HG03039 (cell line): ENCODE measurements around the gene ASB4.
"Not testable (repeated sequence)": the region's sequence is repeated elsewhere in the genome, so short reads cannot be mapped to it uniquely, and the experiment has no call there.

Experiments used
- ATAC-seq: cut with Tn5 transposase; IDR thresholded peaks from one replicate; pipeline ENCODE4 v1.9.1; 2021; ENCODE audit warnings: mild to moderate bottlenecking, moderate library complexity; ENCODE audit not compliant: unreplicated experiment

Gene ASB4

DNA sequence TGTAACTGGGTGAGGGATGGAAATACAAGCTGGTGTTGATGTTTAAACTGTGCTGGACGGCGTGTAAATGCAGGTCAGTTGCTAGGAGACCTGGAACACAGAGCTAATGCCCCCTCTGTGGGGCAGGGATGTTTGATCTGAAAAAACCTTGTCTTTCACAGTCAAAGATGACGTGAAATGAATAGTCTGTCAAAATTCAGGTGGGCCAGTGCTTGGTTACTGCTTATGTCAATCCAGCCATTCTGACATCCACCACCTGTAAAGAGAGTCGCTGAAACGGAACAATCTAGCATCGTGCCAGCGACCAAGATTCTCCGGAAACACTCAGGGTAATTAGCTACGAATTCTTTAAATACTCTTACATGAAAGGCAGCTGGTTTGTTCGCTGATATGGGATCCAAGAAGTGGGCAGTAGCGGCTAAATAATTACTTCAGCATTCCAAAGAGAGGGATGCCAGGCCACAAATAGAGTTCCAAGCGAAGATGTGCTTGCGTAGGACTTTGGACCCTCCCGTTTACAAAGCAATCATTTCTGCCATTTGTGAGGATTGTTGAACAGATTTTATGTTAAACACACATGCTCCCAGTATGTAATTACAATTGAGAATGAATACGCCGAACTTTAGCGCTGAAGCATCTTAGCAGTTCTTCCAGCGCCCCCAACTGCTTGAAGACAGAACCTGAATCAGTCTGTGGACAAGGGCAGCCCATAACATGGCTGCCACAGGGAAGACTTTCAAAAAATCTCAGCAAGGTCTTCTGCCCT lies 7.3 kb upstream of the ASB4 start:
- ATAC-seq = no peak

DNA sequence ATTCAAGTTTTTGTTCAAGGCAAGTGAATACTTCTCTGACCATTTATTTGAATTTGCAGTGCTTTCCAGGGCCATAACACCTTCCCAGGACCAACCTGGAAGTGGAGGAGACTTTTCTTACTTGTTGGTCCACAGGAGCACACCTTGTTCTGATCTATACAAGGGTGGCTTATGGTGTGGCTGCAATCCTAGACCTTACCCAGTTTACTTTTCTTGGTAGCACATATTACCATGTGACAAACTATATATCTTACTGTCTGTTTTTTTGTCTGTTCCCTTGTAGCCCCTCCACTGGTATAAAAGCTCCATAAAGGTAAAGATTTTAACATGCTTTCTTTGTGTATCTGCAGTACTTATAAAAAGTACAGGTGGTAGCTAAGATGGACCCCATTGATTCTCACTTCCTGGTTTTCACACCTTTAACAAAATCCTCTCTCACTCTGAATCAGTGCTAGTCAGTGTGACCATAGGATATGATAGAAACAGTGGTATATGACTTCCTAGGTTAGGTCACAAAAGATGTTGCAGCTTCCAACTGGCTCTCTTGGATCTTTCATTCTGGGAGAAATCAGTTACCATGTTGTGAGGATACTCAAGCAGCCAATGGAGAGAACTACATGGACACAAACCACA lies 5.6 kb upstream of the ASB4 start:
- ATAC-seq = no peak

DNA sequence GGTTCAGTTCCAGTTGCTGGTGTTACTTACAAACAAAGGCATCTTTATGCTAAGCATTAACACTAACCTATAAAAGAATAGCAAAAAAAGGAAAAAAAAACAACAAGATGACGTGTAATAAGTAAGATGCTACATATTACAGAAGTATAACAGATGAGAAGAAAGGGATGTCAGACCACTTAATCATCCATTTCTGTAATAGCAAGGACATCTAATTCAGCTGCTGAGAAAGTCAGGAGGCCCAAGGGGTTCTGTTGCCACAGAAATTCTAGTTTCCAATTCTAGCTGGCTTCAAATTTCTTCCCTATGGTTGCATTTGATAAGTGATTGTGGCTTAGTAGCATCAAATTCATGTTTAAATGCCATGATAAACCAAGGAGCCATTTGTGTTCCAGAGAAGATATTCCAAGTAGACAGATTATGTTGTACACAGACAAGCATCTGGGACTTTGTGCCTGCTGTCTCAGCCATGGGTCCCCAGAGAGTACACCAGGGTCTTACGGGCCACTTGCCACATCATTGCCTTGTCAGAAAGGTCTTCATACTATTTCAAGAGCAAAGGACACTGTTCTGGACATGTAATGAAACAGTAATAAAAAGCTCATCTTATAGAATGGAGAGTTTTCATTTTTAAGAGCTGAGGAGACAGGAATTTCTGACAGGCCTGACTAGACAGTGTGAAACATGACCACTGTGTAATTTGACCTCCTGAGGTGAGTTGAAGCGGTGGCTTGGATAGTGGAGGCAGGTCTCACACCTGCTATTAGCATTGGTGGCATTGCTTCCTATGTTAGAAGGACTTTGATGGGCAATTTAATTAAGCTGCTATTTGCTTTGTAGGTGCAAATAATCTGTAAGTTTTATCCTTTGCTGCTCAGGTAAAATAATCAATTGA lies 4.2 kb upstream of the ASB4 start:
- no peak for ATAC-seq

DNA sequence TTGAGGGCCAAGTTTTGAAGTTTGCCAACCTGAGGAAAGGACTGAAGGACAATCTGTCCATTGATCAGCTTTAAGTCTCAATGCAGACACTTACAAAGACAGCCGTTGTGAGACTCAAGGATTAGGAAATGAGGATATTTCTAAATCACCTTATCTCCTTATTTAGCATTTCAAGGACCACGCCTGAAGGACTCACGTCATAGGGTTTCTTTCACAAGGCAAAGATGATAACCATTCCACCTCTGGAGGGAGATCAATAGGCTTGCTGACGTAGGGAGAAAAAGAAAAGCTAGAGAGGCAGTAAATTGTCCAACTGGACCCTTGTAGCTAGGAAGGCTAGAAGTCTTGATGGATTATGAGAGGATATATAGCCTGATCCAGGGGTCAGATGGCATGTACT lies 3.3 kb upstream of the ASB4 start:
- no peak for ATAC-seq

DNA sequence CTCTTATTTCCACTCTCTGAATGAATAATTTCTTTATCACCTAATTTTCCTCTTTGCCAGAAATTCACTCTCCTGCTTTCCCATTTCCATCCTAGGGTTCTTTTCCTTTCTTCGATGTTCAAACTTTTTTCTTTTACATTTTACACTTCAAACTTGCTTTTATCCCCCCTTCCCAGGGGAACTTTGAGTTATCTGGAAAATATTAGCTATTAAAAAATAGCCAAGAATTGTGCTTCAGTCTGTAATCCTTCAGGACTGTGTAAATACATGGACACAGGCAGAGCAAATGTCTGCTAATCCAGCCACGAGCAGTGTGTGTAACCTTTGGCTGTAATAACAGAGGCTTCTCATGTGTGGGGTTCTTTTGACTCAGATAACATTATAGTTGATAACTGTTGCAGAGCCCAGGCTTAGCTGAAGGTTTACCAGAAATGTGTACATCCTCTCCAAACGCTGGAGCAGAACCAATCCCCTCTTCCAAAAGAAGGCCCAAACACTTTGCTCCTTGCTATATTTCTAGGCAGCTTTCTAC lies 4.6 kb downstream of the ASB4 start:
- no peak for ATAC-seq

DNA sequence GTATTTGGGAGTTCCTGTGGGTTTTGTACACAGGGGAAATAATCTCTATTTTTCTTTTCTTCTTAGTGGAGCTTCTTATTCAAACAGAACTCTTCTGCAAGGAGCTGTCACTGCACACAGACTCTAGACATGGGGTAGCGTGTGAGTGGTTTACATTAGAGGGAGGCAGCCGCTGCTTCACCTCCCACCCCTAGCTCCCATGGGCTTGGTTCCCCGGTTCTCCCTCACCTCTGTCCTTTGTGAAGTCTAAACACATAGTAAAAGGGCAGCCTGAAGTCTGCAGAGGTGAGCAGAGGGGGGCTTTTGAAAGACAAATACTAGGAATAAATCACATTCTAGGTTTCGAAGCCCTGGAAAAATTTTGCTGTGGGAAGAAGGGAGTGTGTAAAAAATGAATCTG lies 5.5 kb downstream of the ASB4 start:
- no peak for ATAC-seq

DNA sequence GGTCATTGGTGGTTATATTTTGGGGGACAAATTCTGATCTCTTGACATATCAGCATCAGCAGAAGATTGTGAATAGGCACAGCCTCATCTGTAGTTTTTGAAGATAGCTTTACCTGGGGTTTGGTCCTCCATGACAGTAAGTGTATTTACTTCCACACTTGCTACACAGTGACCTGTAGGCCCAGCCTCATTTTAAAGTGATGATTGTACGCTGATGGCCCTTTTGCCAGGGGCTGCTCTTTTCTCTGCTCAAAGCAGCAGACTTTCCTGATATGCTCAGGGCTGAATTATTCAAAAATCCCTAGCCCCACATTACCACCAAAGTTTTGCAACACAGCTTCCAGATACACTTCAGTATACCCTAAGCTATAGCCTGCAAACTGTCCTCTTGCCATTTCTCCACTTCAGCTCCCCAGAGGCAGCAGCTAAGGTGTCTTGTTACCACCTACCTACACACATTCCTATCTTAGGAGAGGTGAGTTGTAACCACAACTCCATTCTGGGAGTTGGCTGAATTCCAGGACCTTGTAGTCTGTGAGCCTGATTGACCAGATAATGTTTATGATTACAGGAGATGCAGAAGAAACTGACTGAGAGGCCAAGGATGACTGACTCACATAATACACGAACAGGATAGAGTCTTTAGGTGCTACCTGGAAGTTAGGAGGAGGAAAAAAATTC lies 6.0 kb downstream of the ASB4 start:
- ATAC-seq = no peak

DNA sequence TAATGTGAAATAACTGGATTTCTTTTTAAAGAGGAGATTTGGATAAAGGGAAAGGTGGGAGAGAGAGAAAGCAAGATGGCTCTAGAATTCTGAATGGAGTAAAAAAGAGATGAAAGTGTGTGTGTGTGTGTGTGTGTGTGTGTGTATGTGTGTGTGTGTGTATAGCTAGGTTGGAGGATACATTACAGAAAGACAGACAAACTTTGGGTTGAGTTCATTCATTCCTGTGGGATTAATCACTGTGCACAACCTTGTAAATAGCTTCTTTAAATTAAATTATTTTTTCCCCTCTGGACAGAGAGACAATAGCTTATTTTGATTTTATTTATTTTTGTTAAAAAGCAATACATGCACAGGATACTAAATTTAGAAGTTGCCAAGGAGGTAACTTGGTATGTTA lies 7.5 kb downstream of the ASB4 start:
- ATAC-seq = no peak

DNA sequence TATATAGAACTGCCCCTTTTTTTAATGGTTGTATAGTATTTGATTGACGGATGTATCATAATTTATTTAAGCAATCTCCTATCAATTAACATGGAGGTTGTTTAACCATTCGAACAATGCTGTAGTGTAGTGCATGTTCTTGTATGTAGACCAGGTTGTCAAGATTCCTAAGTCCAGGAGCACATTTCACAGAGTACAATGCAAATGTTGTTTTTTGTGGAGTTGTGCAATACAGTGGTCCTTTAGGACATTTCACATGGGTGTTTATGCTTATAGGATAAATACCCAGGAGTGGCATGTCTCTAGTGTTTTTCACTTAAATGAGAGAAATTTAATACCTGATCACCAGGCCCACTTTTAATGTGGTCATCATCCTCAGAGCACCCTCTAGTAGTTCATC lies 8.1 kb downstream of the ASB4 start:
- no peak for ATAC-seq

DNA sequence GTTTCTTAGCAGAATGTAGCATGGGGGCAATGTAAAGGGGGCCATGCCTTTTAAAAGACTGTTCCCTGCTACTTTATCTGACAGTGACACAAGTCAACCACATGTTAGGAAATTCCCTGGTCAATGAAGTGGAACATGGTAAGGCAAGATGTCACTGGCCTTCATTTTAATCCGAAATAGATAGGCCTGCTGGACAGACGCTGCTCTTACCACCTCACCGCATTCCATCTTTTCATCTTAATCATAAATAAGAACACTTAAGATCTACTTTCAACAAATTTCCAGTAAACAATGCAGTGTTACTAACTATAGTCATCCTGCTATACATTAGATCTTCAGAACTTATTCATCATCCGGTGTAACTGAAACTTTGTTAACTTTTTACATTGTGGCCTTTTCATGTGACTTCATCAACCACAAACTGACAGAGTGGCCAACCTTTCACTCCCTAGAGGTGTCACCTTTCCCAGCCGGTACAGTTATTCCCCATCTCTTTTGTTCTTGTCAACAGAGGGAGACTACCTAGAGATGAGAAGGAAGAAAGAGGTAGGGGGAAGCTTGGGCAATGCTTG lies 15.6 kb downstream of the ASB4 start:
- peak; percentile 94 for ATAC-seq

DNA sequence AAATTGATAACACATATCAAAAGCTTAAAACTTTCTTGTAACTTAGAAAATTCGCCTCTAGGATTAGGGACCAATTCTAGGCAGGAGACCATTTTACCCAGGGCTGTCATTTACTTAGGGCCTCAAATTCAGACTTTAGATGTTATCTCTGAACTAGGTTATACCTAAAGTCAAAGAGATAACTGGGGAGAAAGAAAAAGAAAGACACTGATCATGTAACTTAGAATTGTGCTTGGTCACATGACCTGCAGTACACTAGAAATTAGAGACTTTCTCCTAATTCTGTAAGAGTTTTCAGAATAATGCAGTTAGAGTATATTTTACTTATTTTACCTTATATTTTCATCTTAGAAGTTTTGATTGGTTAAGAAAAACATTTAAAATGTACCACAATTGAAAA lies 16.7 kb downstream of the ASB4 start:
- no peak for ATAC-seq

DNA sequence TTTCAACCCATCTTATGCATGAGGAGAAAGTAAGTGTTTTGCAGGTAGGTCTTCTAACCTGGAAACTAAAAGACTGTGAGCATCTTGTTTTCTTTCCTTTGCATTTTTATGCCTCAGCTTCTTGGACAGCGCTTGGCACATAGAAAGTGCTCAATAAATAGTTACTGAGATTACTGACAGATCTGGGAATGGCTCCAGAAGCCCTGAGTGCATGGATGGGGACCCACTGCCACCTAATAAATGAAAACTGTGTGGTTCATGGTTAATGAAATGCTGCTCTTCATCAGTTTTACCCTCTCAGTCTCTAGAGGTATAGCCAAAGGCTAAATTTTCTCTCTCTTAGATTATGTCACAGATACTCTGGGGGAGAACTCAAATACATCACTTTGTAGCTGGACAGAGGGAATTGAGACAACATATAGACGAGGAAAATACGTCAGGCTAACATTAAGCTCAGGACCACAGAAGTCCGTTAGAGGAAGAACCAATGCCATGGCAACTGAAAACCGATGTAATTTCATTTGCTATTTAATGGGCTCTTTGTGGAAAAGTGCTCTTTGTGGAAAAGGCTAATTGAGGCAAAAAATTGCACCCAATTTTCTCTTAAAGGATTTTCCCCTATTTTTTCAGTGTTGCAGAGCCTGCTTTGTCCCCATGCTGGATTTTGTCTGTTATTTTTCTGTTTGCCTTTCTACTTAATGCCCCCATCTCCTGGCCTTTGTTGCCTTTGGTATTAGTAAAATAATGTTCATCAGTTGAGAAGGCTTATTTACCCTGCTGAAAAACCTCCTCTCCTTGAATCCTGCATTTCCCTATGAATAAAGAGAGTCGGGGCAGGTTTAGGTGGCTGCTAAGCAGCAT lies 17.8 kb downstream of the ASB4 start:
- no peak for ATAC-seq

DNA sequence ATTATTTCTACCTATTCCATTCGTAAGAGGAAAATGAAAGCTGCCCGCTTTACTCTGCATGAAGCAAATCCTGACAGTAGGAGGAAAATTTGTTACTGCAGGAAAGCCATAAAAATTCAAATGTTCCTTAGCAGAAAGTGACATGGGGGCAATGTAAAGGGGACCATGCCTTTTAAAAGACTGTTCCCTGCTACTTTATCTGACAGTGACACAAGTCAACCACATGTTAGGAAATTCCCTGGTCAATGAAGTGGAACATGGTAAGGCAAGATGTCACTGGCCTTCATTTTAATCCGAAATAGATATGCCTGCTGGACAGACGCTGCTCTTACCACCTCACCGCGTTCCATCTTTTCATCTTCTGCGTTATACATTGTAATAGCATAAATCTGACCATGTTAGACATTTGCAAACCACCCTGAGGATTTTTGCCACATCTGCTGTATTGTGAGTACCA lies 18.4 kb downstream of the ASB4 start:
- ATAC-seq = not testable (repeated sequence)

DNA sequence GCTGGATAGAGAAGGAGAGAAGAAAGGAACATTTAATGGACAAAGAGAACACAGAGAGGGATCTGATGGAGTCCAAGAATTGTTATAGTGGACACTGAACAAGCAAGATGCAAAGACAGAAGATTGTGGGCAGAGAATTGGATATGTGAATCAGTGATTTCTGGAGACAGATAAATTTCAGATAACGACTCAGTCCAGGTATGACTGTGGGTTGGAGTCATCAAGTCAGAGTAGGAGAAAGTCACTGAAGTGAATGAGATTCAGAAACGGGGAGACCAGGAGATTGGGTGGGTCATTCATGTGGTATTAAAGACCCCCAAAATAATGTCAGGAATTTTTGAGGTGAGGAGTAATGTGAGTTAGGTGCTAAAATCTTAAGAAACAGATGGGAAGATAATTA lies 23.0 kb downstream of the ASB4 start:
- ATAC-seq = no peak

DNA sequence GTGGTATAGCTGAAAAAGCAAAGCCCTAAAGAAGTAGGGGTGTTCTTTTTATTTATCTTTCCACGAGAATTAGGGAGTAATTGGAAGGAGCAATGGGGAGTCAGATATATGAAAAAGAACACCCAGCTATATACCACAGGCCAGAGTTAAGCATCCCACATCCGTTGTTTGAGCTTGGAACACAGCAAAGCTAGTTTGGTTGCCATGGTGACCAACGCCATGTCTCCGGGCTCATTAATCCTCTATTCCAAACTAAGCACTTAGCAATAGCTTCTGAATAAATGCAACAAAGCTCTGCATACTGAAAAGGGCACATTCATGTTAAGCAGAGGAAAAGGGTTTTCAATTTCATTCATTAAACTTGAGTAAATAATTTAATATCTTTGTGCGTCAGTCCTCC lies 23.5 kb downstream of the ASB4 start:
- no peak for ATAC-seq

DNA sequence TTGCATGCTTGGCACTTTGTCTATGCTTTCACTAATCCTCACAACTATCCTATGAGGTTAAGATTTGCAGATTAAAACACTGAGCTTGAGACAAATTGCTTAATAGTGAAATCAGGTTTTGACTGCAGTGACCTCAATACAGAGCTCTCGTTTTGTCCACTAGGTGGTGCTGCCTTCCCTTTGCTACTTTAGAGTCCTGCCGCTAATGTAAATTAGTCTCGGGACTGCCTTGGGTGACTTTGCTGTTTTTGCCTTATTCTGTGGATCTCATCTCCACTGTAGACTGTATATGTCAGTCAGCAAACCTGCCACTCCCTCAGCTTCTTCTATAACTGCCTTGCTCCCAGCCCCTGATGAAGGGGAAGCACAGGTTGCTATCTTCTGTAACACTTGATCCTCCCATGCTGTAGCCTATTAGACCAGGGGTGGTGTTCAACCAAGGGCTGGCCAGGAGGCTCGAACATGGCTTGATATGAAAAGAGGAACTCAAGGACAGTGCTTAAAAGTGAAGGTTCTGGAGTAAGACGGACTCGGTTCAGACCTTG lies 26.0 kb downstream of the ASB4 start:
- ATAC-seq = peak; percentile 84

DNA sequence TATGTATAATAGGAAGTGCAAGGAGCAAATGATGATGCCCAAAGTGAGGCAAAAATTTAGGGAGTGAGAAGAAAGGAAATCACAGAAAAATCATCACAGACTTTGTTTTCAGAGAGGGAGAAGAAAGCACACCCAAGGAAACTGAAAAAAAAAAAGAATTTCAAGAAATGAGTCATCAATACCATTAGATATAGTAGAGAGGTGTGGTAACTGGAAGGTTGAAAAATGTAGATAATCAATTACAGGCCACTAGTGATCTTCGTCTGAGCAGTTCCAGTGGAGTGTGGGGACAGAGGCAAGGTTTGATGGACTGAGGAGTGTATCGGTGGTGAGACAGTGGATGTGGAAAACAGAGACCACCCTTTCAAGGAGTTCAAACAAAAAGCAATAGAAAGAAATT lies 31.7 kb downstream of the ASB4 start:
- ATAC-seq = no peak

DNA sequence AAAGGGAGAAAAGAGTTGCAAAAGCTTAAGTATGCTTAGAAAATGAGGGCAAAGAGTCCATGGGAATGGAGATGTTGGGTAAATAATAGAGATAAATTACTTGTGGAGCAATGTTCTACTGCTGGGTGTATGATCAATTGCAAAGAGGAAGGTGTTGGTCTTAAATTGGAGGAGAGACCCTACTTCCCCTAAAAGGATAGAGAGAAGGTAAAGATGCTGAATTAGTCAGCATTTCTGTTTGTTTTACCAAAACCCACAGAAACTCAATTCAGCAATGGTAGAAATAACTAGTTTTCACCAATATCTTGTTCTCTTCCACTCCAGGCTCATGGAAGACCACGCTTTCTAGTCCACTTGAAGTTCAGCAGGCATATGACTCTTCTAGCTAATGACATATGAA lies 32.1 kb downstream of the ASB4 start:
- ATAC-seq = no peak

DNA sequence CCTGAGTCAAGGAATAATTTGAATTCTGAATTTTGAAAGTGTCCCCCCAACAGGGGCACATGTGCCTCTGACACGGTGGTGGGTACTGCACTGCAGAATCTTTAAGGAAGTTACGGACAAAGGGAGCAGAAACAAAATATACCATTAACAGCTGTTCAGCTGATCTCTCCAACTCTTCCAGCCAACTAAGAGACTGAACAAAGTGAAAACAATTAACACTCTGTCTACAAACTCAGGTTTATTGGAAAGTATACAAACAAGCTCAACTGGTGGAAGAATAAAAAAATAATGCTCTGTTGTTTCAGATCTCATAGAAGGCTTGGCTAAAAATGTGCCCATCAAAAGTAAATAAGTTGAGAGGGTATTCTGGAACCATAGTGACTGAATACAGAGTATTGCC lies 34.4 kb downstream of the ASB4 start:
- ATAC-seq = no peak
